Measurements from ENCODE around the gene SYNPO2.

DNA sequence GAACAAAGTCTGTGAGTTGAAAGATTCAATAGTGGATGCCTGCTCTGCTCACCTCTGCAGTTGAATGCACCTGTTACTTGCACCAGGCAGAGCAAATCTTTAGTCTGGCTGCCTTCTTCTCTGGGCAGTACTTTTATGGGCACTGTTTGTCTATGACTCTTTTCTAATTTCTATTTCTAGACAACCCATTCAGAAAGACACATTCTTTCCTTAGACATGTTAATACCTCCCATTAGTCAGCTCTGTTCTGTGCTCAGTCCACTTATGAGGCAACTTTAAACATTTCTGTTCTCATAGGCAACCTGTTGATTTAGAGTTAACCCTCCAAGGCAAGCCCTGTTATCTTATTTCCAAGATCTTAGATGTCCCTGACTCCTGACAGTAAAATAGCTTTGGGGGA lies 108.9 kb downstream of the SYNPO2 start:
- TF ChIP-seq EZH2 (IDR thresholded peaks at IDR 0.05) (no peak), EZH2phosphoT487 (IDR thresholded peaks at IDR 0.05) (no peak)
- TF ChIP-seq, protein P1, sequence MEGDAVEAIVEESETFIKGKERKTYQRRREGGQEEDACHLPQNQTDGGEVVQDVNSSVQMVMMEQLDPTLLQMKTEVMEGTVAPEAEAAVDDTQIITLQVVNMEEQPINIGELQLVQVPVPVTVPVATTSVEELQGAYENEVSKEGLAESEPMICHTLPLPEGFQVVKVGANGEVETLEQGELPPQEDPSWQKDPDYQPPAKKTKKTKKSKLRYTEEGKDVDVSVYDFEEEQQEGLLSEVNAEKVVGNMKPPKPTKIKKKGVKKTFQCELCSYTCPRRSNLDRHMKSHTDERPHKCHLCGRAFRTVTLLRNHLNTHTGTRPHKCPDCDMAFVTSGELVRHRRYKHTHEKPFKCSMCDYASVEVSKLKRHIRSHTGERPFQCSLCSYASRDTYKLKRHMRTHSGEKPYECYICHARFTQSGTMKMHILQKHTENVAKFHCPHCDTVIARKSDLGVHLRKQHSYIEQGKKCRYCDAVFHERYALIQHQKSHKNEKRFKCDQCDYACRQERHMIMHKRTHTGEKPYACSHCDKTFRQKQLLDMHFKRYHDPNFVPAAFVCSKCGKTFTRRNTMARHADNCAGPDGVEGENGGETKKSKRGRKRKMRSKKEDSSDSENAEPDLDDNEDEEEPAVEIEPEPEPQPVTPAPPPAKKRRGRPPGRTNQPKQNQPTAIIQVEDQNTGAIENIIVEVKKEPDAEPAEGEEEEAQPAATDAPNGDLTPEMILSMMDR (IDR thresholded peaks at IDR 0.05): no peak
